Neural progenitor cell (in vitro differentiated cells): Measurements from ENCODE around the gene ZCCHC3.

ENCODE experiments used
- EZH2 ChIP-seq: fragments of 200-600 bp; sonication (generic); IDR thresholded peaks from 2 replicates; pipeline ENCODE4 v1.6.1; 2017; ENCODE audit warnings: antibody characterized with exemption, mild to moderate bottlenecking, moderate library complexity
- EZH2phosphoT487 ChIP-seq: fragments of 200-600 bp; sonication (generic); IDR thresholded peaks from 2 replicates; pipeline ENCODE4 v1.6.1; 2017; ENCODE audit warnings: antibody characterized with exemption
- TF ChIP-seq, protein P1 (sequence below): fragments of 200-600 bp; sonication (generic); IDR thresholded peaks from 2 replicates; pipeline ENCODE4 v1.5.1; 2017; ENCODE audit warnings: antibody characterized with exemption, mild to moderate bottlenecking

DNA sequence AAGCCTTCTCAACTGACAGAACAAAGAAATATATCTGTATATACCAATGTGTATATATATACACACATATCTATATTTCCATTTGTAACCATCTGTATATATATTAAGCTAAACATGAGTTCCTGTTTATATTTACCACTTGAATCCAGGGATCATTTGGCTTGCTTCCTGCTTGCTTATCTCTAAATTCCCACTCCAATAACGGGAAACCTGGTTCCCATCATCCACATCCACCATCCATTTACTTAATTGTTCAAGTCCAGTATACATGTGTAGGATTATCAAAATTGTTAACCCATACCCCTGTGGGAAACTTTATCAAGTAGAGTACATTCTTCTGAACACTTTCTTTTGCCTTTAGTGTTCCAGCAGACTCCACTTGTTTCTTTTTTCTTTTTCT is 15.5 kb downstream of the ZCCHC3 start:
- TF ChIP-seq, protein P1, sequence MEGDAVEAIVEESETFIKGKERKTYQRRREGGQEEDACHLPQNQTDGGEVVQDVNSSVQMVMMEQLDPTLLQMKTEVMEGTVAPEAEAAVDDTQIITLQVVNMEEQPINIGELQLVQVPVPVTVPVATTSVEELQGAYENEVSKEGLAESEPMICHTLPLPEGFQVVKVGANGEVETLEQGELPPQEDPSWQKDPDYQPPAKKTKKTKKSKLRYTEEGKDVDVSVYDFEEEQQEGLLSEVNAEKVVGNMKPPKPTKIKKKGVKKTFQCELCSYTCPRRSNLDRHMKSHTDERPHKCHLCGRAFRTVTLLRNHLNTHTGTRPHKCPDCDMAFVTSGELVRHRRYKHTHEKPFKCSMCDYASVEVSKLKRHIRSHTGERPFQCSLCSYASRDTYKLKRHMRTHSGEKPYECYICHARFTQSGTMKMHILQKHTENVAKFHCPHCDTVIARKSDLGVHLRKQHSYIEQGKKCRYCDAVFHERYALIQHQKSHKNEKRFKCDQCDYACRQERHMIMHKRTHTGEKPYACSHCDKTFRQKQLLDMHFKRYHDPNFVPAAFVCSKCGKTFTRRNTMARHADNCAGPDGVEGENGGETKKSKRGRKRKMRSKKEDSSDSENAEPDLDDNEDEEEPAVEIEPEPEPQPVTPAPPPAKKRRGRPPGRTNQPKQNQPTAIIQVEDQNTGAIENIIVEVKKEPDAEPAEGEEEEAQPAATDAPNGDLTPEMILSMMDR = no peak
- TF ChIP-seq EZH2 (no peak), EZH2phosphoT487 (no peak)
